VCaP (cell line): ENCODE measurements around the gene MTHFD2L.

Experiments used
- H3K27ac ChIP-seq: fragments of 450-650 bp; 2 replicates; pipeline ENCODE4 v1.5.1; 2017
- TF ChIP-seq, protein P1 (sequence below): fragments of 450-650 bp; conservative IDR thresholded peaks from 2 replicates; pipeline ENCODE4 v1.5.1; 2017; ENCODE audit warnings: mild to moderate bottlenecking, moderate library complexity

Gene MTHFD2L

DNA sequence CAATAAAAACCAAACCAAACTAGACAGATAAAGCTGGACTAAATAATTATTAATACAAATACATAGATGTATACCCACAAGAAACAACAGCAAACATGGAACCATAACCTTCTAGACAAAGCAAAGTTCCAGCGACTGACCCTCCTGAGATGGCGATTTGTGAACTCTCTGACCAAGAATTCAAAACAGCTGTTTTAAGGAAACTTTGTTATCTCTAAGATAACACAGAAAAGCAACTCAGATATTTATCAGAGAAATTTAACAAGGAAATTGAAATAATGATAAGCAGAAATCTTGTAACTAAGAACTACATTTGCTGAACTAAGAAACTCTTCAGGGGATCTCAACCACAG is 23.4 kb upstream of the MTHFD2L start:
- TF ChIP-seq, protein P1, sequence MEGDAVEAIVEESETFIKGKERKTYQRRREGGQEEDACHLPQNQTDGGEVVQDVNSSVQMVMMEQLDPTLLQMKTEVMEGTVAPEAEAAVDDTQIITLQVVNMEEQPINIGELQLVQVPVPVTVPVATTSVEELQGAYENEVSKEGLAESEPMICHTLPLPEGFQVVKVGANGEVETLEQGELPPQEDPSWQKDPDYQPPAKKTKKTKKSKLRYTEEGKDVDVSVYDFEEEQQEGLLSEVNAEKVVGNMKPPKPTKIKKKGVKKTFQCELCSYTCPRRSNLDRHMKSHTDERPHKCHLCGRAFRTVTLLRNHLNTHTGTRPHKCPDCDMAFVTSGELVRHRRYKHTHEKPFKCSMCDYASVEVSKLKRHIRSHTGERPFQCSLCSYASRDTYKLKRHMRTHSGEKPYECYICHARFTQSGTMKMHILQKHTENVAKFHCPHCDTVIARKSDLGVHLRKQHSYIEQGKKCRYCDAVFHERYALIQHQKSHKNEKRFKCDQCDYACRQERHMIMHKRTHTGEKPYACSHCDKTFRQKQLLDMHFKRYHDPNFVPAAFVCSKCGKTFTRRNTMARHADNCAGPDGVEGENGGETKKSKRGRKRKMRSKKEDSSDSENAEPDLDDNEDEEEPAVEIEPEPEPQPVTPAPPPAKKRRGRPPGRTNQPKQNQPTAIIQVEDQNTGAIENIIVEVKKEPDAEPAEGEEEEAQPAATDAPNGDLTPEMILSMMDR: peak; percentile 19
- no peak overlapping the region for H3K27ac ChIP-seq

DNA sequence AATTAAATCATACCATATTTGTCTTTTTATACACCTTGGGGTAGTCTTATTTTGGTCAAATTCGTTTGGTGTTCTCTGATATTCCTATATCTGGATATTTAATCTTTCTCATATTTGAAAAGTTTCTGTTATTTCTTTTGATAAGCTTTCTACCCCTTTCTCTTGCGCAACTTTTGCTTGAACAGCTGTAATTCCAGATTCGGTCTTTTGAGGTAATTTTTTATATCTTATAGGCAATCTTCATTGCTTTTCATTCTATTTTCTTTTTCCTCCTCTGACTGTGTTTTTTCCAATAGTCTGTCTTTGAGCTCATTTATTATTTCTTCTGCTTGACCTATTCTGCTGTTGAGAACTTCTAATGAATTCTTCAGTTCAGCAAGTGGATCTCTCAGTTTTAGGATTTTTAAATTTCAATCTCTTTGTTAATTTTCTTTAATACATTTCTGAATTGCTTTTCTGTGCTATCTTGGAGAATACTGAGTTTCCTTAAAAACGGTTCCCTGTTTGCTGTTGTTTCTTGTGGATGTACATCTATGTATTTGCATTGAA is 11.3 kb upstream of the MTHFD2L start:
- H3K27ac ChIP-seq: no peak overlapping the region
- TF ChIP-seq, protein P1: no peak

DNA sequence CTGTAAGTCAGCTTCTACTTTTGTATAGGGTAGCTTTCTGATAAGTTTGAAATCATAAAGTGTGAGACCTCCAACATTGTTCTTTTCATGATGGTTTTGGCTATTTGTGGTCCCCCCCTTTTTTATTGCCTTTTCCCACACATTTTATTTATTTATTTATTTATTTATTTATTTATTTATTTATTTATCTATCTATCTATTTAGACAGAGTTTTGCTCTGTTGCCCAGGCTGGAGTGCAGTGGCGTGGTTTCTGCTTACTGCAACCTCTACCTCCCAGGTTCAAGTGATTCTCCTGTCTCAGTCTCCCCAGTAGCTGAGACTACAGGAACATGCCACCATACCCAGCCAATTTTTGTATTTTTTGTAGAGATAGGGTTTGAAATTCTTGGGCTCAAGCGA is 9.7 kb upstream of the MTHFD2L start:
- TF ChIP-seq, protein P1: no peak

DNA sequence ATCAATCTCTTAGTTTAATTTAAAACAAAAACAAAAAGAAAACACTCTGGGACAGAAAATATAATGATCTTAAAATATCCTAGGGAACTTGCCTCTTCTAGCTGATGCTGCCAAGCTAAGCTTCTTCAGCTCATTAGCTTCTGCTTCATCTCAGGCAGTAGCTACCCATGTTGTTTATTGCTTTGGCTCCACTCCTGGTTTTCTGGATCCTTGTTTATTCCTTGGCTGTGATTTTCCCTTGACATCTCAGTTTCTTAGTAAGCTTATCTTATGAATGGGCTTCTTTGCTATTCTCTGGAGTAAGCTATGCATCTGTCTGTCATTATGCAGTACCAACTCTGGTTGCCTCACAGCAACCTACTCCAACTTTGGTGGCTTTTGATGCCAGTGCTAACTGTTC is 5.1 kb upstream of the MTHFD2L start:
- no peak overlapping the region for H3K27ac ChIP-seq
- TF ChIP-seq, protein P1: no peak

More for the DNA sequence above, 9.7 kb upstream of the MTHFD2L start:
- H3K27ac ChIP-seq: no peak overlapping the region

DNA sequence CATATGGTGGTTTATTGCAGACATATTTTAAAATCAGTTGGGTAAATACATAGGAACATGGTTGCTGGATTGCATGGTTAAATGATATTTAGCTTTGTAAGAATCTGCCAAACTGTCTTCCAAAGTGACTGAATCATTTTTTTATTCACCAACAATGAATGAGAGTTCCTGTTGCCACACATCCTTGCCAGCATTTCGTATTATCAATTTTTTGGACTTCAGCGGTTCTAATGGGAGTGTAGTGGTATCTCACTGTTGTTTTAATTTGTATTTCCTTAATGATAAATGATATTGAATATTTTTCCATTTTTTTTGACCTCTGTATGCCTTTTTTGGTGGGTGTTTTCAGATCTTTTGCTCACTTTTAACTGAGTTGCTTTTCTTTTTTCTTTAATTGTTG is 1.4 kb upstream of the MTHFD2L start:
- TF ChIP-seq, protein P1: no peak
- no peak overlapping the region for H3K27ac ChIP-seq

DNA sequence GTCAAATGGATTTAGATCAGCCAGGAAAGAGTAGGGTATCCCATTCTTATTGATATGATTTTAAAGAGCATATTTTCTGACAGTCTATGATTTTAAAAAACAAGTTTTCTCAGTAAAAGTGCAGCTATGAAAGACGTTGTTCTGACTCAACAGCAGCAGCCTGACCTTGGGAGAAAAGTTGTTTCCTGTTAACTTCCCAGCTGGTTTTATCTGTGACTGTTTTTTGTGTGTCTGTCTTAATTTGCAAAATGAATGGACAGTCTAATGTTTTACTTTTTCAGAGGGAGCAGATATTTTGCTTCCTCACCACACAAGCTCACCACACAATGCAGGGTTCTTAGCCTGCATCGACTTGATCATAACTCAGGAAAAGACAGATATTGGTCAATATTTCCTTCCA is 764 bp upstream of the MTHFD2L start:
- H3K27ac ChIP-seq: peak overlapping the region; percentile 79

DNA sequence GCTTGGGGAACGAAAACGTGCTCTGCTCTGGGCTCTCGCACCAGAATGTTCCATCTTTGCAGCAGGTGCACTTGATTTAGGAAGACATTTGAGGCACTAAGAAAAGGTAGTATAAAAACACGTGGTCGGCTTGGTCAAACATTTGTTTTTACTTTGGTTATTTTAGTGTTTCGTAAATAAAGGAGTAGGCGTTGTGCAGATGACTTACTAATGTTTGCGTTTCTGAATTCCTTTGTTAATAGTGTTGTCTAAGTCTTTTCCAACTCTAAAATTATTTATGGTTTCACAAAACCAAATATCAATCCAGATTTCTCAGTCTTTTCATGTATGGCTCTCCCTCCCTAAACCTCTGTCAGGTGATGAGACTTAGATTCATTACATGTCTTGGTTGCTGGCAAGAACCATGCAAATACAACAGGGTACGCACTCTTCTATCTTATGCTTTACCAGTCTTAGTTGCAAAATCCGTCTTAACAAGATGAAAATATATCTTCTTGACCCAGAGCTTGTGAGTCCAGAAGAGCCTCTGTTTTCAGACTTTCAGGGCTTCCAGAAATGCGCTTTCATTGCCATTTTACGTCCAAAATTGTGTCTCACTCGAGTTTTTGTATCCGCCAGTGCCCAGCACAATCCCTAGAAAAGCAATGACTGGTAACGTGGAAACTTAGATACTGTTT is 686 bp downstream of the MTHFD2L start:
- TF ChIP-seq, protein P1: no peak
- H3K27ac ChIP-seq: peak overlapping the region; percentile 79

More for the DNA sequence above, 764 bp upstream of the MTHFD2L start:
- TF ChIP-seq, protein P1: no peak
